Ascending aorta (tissue), 2 donors: ENCODE data around the gene KCNIP4. TPM values are rescaled to one million over a fixed set of nuclear protein-coding genes. Genes with fewer than 3 reads are reported as not detected.

Experiments used
- DNase-seq, 2 donors: peaks; one replicate each; pipeline ENCODE4 v3.0.0-alpha.2; 2019; ENCODE audit warnings: low spot score in 2 of 2
- H3K27ac ChIP-seq, 2 donors: fragments of 200-600 bp; sonication (generic); one replicate each; pipeline ENCODE4 v1.5.1; 2016 to 2017; ENCODE audit warnings: mild to moderate bottlenecking in 1 of 2
- H3K27me3 ChIP-seq: fragments of 200-600 bp; sonication (generic); one replicate; pipeline ENCODE4 v1.5.1; 2017
- H3K36me3 ChIP-seq, 2 donors: fragments of 200-600 bp; sonication (generic); one replicate each; pipeline ENCODE4 v1.5.1; 2016
- H3K4me1 ChIP-seq, 2 donors: fragments of 200-600 bp; sonication (generic); one replicate each; pipeline ENCODE4 v1.5.1; 2016 to 2017; ENCODE audit warnings: mild to moderate bottlenecking in 1 of 2
- H3K4me3 ChIP-seq, 2 donors: fragments of 200-600 bp; sonication (generic); one replicate each; pipeline ENCODE4 v1.5.1; 2016 to 2017; ENCODE audit warnings: mild to moderate bottlenecking in 1 of 2
- H3K9me3 ChIP-seq, 2 donors: fragments of 200-600 bp; sonication (generic); one replicate each; pipeline ENCODE4 v1.5.1; 2016
- intact Hi-C: fragments of 100-400 bp; cut with DNase I; formaldehyde crosslinking; loops from one replicate; pipeline ENCODE4 v1.15.1; 2023
- total RNA-seq: library from RNA; depleted of rRNA; stranded (reverse); fragments of >200 nt; gene quantifications from one replicate; pipeline ENCODE4 v1.1.0, GENCODE V29; 2016
- TF ChIP-seq, protein P1 (sequence below), 3 experiments: fragments of 200-600 bp in 2 of 3; fragments of 450-650 bp in 1 of 3; sonication (generic) in 2 of 3; IDR thresholded peaks; one replicate each; pipeline ENCODE4 v1.5.1; 2016 to 2019; ENCODE audit warnings: antibody characterized with exemption in 3 of 3, mild to moderate bottlenecking in 1 of 3, moderate library complexity in 1 of 3

KCNIP4 gene
- total RNA-seq, 1 donor from 2014 or later, result not detected

DNA sequence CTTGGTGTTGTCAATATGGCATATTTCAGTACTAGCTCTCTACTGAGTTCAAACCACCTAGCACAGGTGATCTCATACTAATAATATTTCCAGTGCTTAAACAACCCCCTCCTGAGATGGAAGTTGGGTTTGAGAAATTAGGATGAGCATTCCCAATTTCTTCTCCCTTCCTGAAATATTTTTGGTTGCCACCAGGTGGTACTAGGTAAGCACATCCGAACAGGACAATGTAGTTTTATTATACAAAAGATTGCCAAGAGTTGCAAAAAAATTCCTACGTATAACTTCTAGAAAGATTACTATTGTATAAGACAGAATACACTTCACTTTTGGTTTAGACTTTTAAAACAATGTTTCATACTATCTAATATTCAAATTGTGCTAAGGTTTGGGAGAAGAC lies 763.8 kb downstream of the KCNIP4 start:
- Histone ChIP-seq H3K4me1 (no peaks in the 10 kb centered on the region), H3K27me3 (no peaks in the 10 kb centered on the region), H3K9me3 (no peaks in the 10 kb centered on the region), H3K36me3 (no peaks in the 10 kb centered on the region), H3K27ac (no peak overlapping the region), H3K4me3 (no peak overlapping the region)
- TF ChIP-seq, protein P1, sequence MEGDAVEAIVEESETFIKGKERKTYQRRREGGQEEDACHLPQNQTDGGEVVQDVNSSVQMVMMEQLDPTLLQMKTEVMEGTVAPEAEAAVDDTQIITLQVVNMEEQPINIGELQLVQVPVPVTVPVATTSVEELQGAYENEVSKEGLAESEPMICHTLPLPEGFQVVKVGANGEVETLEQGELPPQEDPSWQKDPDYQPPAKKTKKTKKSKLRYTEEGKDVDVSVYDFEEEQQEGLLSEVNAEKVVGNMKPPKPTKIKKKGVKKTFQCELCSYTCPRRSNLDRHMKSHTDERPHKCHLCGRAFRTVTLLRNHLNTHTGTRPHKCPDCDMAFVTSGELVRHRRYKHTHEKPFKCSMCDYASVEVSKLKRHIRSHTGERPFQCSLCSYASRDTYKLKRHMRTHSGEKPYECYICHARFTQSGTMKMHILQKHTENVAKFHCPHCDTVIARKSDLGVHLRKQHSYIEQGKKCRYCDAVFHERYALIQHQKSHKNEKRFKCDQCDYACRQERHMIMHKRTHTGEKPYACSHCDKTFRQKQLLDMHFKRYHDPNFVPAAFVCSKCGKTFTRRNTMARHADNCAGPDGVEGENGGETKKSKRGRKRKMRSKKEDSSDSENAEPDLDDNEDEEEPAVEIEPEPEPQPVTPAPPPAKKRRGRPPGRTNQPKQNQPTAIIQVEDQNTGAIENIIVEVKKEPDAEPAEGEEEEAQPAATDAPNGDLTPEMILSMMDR (IDR thresholded peaks at IDR 0.05), result no peak
- intact Hi-C loops, result no loop called here
- DNase-seq, result no peak

GRCh38 chr4:21181716-21182115 lies 766.9 kb downstream of the KCNIP4 start:
- TF ChIP-seq, protein P1 (IDR thresholded peaks at IDR 0.05), result no peak

GRCh38 chr4:21177871-21178270 lies 770.7 kb downstream of the KCNIP4 start:
- Histone ChIP-seq H3K36me3 (no peaks in the 10 kb centered on the region), H3K9me3 (no peaks in the 10 kb centered on the region), H3K4me1 (no peaks in the 10 kb centered on the region), H3K4me3 (no peak overlapping the region), H3K27ac (no peak overlapping the region), H3K27me3 (no peaks in the 10 kb centered on the region)
- DNase-seq, result no peak
- intact Hi-C loops, result no loop called here
- TF ChIP-seq, protein P1 (IDR thresholded peaks at IDR 0.05), result no peak

More at GRCh38 chr4:21181716-21182115, 766.9 kb downstream of the KCNIP4 start:
- H3K27ac ChIP-seq, result no peak overlapping the region
- H3K27me3 ChIP-seq, result no peaks in the 10 kb centered on the region
- H3K36me3 ChIP-seq, result no peaks in the 10 kb centered on the region
- H3K4me3 ChIP-seq, result no peak overlapping the region
- DNase-seq, result no peak
- H3K9me3 ChIP-seq, result no peaks in the 10 kb centered on the region
- no peaks in the 10 kb centered on the region for H3K4me1 ChIP-seq
- intact Hi-C loops, result no loop called here

- no peak overlapping the region for H3K4me3 ChIP-seq
- H3K27ac ChIP-seq, result no peak overlapping the region
- no peaks in the 10 kb centered on the region for H3K9me3 ChIP-seq
- no peaks in the 10 kb centered on the region for H3K4me1 ChIP-seq
- intact Hi-C loops, result no loop called here
- H3K27me3 ChIP-seq, result no peaks in the 10 kb centered on the region
- TF ChIP-seq, protein P1 (IDR thresholded peaks at IDR 0.05), result no peak
- H3K36me3 ChIP-seq, result no peaks in the 10 kb centered on the region
- no peak for DNase-seq
These were observed 771.5 kb downstream of the KCNIP4 start for GRCh38 chr4:21177092-21177491.

- no peaks in the 10 kb centered on the region for H3K36me3 ChIP-seq
- intact Hi-C loops, result no loop called here
- TF ChIP-seq, protein P1 (IDR thresholded peaks at IDR 0.05), result no peak
- no peaks in the 10 kb centered on the region for H3K27me3 ChIP-seq
- no peak overlapping the region for H3K27ac ChIP-seq
- no peaks in the 10 kb centered on the region for H3K4me1 ChIP-seq
- H3K9me3 ChIP-seq, result no peaks in the 10 kb centered on the region
- DNase-seq, result no peak
- H3K4me3 ChIP-seq, result no peak overlapping the region
These were observed 780.9 kb downstream of the KCNIP4 start for GRCh38 chr4:21167711-21168110.

- TF ChIP-seq, protein P1 (IDR thresholded peaks at IDR 0.05), result no peak
- no peaks in the 10 kb centered on the region for H3K36me3 ChIP-seq
- H3K27ac ChIP-seq, result no peak overlapping the region
- H3K4me3 ChIP-seq, result no peak overlapping the region
- no peak for DNase-seq
- no peaks in the 10 kb centered on the region for H3K4me1 ChIP-seq
- intact Hi-C loops, result no loop called here
- no peaks in the 10 kb centered on the region for H3K27me3 ChIP-seq
- no peaks in the 10 kb centered on the region for H3K9me3 ChIP-seq
These were observed 793.2 kb downstream of the KCNIP4 start for GRCh38 chr4:21155367-21155766.
